ENCODE results near the gene SPO11.
A peak's percentile ranks its signal among the peaks of the same experiment; 100 is the strongest.

Gene SPO11

GRCh38 chr20:57329608-57330221, at the start of gene SPO11:
SPO11 (plus strand) TSS chr20:57329803; CDS start chr20:57329868, 65 bp downstream.
- no peak for DNase-seq (ENCODE audit: low read depth)

- no peak for DNase-seq (ENCODE audit: low read depth)
Measured at GRCh38 chr20:57280221-57280620, 49.4 kb upstream of the SPO11 start.

DNA sequence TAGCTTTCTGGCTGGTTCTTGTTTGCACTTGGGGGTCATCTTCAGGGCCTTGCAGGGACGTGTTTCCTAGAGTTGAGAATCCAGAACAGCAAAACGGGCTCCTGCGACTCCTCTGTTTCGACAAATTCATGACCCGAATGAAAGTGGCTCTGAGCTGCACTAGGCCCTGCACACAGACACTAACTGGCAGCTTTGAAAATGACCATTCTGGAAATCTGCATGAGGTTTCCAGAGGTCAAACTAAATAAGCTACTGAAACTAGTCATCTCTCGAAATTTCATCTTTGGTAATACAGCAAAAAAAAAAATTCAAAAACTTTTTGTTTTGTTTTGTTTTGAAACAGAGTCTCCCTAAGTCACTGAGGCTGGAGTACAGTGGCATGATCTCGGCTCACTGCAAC, 47.7 kb upstream of the SPO11 start:
- DNase-seq (ENCODE audit: low read depth), result no peak

DNA sequence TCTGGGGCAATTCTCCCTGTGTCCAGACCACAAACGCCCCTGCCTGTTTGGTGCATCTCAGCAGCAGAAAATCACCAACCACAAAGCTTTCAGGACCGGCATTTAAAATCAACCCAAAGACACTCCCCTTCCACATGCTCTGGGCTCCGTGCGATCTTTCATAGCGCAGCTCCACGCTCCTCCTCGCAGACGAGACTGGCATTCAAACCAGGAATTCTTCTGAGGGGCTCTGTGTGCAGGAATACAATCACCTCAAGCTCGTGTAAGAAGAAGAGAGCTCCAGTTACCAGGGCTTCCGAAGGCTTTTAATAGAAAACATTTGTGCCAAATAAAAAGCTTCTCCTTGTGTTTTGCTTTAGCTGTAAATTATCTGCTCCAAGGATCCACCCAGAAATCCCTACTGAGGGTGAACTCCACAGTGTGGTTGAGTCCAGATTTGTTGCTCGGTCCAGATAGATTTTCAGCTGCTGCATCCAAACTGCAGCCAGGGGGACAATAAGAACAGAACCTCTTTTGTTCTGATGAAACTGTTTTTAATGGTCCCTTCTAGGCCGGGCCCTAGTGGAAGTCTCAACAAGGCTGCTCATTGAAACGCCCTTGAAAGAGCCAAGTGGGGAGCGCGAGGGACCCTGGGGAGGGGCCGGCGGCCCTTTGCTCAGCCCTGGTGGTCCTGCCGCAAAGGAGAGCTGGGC, 46.8 kb upstream of the SPO11 start:
- no peak for DNase-seq (ENCODE audit: low read depth)

- no peak for DNase-seq (ENCODE audit: low read depth)
Measured at GRCh38 chr20:57283860-57284259, 45.7 kb upstream of the SPO11 start.

GRCh38 chr20:57287007-57287880, 42.4 kb upstream of the SPO11 start:
- DNase-seq (ENCODE audit: low read depth), result peak; percentile 7

DNA sequence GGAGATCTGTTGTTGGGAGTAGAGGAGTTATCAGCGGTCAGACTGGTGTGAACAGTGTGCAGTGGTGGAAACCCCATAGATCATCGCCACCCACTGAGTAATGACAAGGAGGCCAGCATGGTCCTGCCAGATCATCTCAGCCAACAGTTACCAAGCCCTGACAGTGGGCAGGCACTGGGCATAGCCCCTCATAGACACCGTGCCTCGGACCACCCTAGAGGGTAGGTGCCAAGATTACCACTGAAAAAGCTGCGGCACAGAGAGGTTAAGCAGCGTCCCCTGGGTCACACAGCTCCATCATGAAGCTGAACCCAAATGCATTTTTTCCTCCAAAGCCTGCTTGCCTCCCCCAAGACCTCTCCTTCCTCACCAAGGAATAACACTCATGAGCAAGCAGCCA, 41.7 kb upstream of the SPO11 start:
- no peak for DNase-seq (ENCODE audit: low read depth)

- no peak for DNase-seq (ENCODE audit: low read depth)
Measured at GRCh38 chr20:57288651-57289277, 40.8 kb upstream of the SPO11 start.

GRCh38 chr20:57289391-57290177, 40.0 kb upstream of the SPO11 start:
- DNase-seq (ENCODE audit: low read depth), result no peak

GRCh38 chr20:57290178-57290484, 39.5 kb upstream of the SPO11 start:
- no peak for DNase-seq (ENCODE audit: low read depth)

- DNase-seq (ENCODE audit: low read depth), result no peak
Measured at GRCh38 chr20:57291003-57291402, 38.6 kb upstream of the SPO11 start.

DNA sequence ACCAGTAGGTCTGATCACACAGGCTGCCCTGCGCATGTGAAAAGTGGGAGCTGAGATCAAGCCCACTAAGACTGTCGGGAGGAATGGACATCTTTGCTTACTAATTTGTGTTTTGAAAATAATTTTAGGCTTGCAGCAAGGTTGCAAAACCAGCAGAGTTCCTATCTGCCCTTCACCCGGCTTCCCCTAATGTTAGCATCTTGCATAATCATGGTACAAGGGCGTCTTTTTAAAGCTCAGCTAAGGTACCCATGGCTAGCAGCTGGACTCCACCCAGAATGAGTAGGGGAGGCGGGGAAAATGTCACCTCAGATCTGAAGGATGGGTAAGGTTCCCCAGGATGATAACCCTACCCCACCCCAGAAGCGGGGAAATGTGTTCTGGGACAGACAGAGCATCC, 37.9 kb upstream of the SPO11 start:
- DNase-seq (ENCODE audit: low read depth), result no peak

DNA sequence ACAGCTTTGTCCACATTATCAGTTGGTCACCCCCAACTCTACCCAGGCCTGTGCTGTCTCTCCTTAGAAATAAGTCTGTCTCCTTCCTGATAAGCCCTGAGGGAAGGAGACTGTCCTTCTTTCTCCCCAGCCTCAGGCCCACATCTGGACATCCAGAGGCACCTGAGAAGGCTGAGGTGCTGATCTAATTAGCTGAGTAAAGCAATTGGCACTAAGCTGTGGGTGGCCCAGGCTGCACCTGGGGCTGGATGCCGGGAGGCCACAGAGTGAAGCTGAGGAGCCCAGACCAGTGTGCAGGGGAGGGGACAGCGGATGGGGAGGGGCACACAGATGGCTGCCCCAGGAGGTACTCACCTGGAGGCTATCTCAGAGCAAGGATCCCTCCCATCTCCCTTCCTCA, 37.0 kb upstream of the SPO11 start:
- no peak for DNase-seq (ENCODE audit: low read depth)

GRCh38 chr20:57293995-57294394, 35.6 kb upstream of the SPO11 start:
- DNase-seq (ENCODE audit: low read depth), result no peak

GRCh38 chr20:57294550-57294949, 35.1 kb upstream of the SPO11 start:
- no peak for DNase-seq (ENCODE audit: low read depth)

- no peak for DNase-seq (ENCODE audit: low read depth)
Measured at GRCh38 chr20:57298457-57298856, 31.1 kb upstream of the SPO11 start.

GRCh38 chr20:57301026-57301425, 28.6 kb upstream of the SPO11 start:
- no peak for DNase-seq (ENCODE audit: low read depth)

GRCh38 chr20:57306747-57307146, 22.9 kb upstream of the SPO11 start:
- DNase-seq (ENCODE audit: low read depth), result no peak

- DNase-seq (ENCODE audit: low read depth), result no peak
Measured at GRCh38 chr20:57308451-57309271, 20.9 kb upstream of the SPO11 start.

DNA sequence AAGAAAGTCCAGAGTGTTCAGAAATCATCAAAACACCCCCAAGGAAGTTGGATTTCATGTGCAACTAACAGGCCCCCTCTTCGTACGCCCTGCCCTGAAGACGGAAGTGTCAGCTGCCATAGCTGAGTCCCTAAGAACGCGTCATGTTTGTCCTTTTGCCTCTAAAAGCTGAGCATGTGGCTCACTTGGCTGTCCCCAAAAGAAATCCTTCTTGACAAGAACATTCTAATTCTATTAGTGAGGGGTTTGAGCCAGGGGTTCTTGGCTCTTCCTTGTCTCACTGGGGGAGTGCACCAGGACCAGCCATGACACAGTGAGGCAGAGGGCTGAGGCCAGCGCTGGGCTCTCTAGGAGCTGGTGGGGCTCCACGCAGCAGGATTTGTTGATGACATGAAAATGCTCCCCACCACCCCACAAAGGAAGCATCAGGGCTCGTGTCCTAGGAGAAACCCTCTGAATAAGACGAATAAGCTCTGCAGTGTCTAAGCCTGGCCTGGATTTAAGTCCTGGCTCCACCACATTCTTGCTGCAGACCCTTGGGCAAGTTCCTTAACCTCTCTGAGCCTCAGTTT, 20.0 kb upstream of the SPO11 start:
- no peak for DNase-seq (ENCODE audit: low read depth)

All from EH (cell line).